HUES6 (cell line): Measurements from ENCODE around the gene TDG.
"Not testable (repeated sequence)": the region's sequence is repeated elsewhere in the genome, so short reads cannot be mapped to it uniquely, and the experiment has no call there.

ENCODE experiments used
- H3K27ac ChIP-seq: 2 replicates; pipeline ENCODE4 v1.7.0; 2013; ENCODE audit warnings: low read depth, mild to moderate bottlenecking, low read length, inconsistent platforms
- H3K27me3 ChIP-seq: 2 replicates; pipeline ENCODE4 v1.6.1; 2013; ENCODE audit warnings: low read length; ENCODE audit not compliant: control insufficient read depth, insufficient read depth
- H3K36me3 ChIP-seq: 2 replicates; pipeline ENCODE4 v1.6.1; 2013; ENCODE audit warnings: low read length; ENCODE audit not compliant: control insufficient read depth, insufficient read depth
- H3K4me1 ChIP-seq: 2 replicates; pipeline ENCODE4 v1.6.1; 2013; ENCODE audit warnings: low read length; ENCODE audit not compliant: control insufficient read depth, insufficient read depth
- H3K4me3 ChIP-seq: 2 replicates; pipeline ENCODE4 v1.5.1; 2013; ENCODE audit warnings: low read depth, low read length
- H3K9ac ChIP-seq: one replicate; pipeline ENCODE4 v1.6.1; 2013; ENCODE audit warnings: mild to moderate bottlenecking, low read length
- H3K9me3 ChIP-seq: 2 replicates; pipeline ENCODE4 v1.6.1; 2013; ENCODE audit warnings: low read depth, low read length; ENCODE audit not compliant: control insufficient read depth, insufficient read depth

Gene TDG

DNA sequence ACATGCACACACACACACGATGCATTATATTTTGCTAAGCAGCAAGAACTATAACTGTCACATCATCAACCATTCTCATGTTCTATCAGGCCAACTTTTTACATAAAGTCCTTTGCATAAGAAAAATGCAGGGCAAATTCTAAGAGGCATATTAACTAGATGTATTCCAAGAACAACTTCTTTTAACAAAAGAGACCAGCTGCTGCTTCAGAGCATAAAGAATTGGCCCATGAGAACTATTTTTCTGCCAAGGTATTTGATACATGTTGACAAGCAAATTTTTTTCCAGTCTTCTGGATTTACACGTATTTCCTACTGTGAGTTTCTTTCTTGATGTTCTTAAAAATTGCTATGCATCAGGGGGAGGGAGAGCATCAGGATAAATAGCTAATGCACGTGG is 57.1 kb downstream of the TDG start:
- no peaks in the 10 kb centered on the region for H3K4me1 ChIP-seq
- H3K9me3 ChIP-seq = peaks cover 11% of the 10 kb centered on the region
- no peaks in the 10 kb centered on the region for H3K27me3 ChIP-seq
- H3K9ac ChIP-seq = no peak overlapping the region
- H3K36me3 ChIP-seq = no peaks in the 10 kb centered on the region
- no peak overlapping the region for H3K27ac ChIP-seq
- H3K4me3 ChIP-seq = no peak overlapping the region

DNA sequence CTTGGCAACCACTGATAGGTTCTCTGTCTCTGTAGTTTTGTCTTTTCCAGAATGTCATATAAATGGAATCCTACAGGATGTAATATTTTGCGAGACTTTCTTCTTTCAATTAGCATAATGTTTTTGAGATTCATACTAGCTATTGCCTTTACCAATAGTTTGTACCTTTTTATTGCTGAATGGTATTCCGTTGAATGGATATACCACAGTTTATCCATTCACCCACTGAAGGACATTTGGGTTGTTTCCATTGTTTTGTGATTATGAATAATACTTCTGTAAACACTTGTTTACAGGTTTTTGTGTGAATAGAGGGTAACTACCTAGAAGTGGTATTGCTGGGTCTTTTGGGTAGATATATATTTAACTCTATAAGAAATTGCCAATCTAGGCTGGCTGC is 58.0 kb downstream of the TDG start:
- Histone ChIP-seq H3K27me3 (no peaks in the 10 kb centered on the region), H3K4me1 (no peaks in the 10 kb centered on the region), H3K36me3 (no peaks in the 10 kb centered on the region), H3K27ac (no peak overlapping the region), H3K4me3 (no peak overlapping the region), H3K9ac (no peak overlapping the region), H3K9me3 (peaks cover 11% of the 10 kb centered on the region)

DNA sequence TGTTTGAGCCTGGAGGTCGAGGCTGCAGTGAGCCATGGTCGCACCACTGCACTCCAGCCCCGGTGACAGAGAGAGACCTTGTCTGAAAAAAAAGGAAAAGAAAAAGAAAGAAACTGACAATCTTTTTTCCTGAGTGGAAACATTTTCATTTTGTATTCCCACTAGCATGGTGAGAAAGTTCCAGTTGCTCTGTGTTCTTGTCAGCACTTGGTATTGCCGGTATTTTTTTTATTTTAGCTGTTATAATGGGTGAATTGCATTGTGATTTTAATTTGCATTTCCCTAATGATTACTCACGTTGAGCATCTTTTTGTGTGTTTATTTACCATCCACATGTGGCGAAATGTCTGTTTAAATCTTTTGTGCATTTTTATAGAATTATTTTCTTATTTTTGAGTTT is 58.7 kb downstream of the TDG start:
- H3K4me3 ChIP-seq = no peak overlapping the region
- H3K9ac ChIP-seq = no peak overlapping the region
- H3K9me3 ChIP-seq = peaks cover 11% of the 10 kb centered on the region
- no peaks in the 10 kb centered on the region for H3K36me3 ChIP-seq
- no peak overlapping the region for H3K27ac ChIP-seq
- H3K4me1 ChIP-seq = no peaks in the 10 kb centered on the region
- H3K27me3 ChIP-seq = no peaks in the 10 kb centered on the region

DNA sequence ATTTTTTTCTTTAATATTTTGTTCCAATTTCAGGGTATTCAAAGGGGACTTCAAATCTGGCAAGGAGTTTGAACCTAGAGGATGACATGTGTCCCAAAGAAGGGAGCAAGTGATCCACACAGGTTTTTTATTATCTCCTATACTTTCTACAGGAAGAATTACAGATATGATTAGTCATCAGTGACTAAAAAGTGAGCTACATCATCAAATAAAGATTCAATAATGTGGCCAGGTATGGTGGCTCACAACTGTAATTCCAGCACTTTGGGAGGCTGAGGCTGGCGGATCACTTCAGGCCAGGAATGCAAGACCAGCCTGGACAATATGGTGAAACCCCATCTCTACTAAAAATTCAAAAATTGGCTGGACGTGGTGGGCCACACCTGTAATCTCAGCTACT is 60.1 kb downstream of the TDG start:
- H3K9me3 ChIP-seq = peaks cover 11% of the 10 kb centered on the region
- H3K4me3 ChIP-seq = no peak overlapping the region
- H3K36me3 ChIP-seq = no peaks in the 10 kb centered on the region
- H3K9ac ChIP-seq = no peak overlapping the region
- no peak overlapping the region for H3K27ac ChIP-seq
- H3K27me3 ChIP-seq = no peaks in the 10 kb centered on the region
- H3K4me1 ChIP-seq = no peaks in the 10 kb centered on the region

DNA sequence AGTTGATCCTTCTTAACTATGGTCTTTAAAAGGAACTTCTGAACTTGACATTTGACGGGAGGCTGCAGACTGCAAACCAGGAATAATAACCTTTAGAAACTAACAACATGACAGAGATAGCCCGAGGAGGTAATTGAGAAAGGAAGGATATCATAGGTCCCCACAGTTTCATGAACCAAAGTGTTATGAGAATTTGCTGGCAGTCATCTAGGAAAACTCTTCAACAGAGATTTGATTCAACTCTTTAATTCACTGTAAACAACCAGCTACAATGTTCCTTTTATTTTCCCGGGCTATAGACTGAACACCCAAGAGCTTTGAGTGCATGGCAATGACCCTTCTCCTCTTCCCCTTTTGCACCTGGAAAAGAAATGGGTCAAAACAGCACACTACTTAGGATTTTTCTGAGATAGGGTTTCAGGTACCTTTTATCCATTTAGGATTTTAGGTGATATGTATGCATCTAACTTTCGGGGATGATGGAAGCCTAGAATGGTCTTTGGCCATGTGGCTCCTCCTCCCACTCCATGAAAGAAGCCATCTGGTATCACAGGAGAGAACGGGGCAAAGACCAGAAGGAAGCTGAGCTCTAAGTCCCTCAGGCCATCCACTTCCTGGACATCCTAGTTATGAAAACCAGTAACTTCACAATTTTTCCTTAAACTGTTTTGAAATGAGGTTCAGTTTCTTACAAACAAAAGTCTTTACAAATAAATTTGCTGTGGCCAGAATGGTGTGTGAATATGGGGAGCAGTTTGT is 61.3 kb downstream of the TDG start:
- H3K36me3 ChIP-seq = no peaks in the 10 kb centered on the region

DNA sequence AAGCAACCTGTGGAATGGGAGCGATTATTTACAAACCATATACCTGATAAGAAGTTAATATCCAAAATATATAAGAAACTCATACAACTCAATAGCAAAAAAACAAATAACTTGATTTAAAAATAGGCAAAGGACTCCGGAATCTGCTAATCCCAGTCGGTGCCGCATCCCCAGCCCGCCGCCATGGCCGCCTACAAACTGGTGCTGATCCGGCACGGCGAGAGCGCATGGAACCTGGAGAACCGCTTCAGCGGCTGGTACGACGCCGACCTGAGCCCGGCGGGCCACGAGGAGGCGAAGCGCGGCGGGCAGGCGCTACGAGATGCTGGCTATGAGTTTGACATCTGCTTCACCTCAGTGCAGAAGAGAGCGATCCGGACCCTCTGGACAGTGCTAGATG is 64.9 kb downstream of the TDG start:
- not testable (repeated sequence) for H3K4me1 ChIP-seq, H3K27me3 ChIP-seq, H3K9ac ChIP-seq, H3K27ac ChIP-seq, H3K9me3 ChIP-seq, H3K36me3 ChIP-seq, H3K4me3 ChIP-seq

More for the DNA sequence above, 61.3 kb downstream of the TDG start:
- no peak overlapping the region for H3K27ac ChIP-seq
- H3K4me3 ChIP-seq = no peak overlapping the region
- H3K9ac ChIP-seq = no peak overlapping the region
- peaks cover 11% of the 10 kb centered on the region for H3K9me3 ChIP-seq
- H3K4me1 ChIP-seq = no peaks in the 10 kb centered on the region
- H3K27me3 ChIP-seq = no peaks in the 10 kb centered on the region

DNA sequence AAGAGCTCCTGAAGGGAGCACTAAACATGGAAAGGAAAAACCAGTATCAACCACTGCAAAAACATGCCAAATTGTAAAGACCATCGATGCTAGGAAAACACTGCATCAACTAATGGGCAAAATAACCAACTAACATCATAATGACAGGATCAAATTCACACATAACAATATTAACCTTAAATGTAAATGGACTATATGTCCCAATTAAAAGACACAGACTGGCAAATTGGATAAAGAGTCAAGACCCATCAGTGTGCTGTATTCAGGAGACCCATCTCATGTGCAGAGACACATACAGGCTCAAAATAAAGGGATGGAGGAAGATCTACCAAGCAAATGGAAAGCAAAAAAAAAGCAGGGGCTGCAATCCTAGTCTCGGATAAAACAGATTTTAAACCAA is 70.5 kb downstream of the TDG start:
- H3K9ac ChIP-seq, H3K4me1 ChIP-seq, H3K27ac ChIP-seq, H3K9me3 ChIP-seq, H3K27me3 ChIP-seq, H3K4me3 ChIP-seq, H3K36me3 ChIP-seq: not testable (repeated sequence)
